HEK293T (cell line): ENCODE results near the gene FAM229A.

Source experiments
- CTCF ChIA-PET: fragments of 350-600 bp; formaldehyde crosslinking; extraction: SDS; loops from one replicate; lab custom pipeline; 2021; ENCODE audit warnings: antibody characterized with exemption, inconsistent platforms; lab: Yijun Ruan, JAX
- POLR2A ChIA-PET: fragments of 350-600 bp; formaldehyde crosslinking; extraction: SDS; loops from one replicate; lab custom pipeline; 2020; ENCODE audit warnings: antibody characterized with exemption, inconsistent platforms; lab: Yijun Ruan, JAX
- DNase-seq: peaks from one replicate; pipeline ENCODE4 v3.0.0; 2012; ENCODE audit warnings: mixed read lengths; ENCODE audit errors: extremely low spot score
- ARNT ChIP-seq: fragments of 450-650 bp; IDR thresholded peaks from 2 replicates; pipeline ENCODE4 v1.6.1; 2017; ENCODE audit warnings: mild to moderate bottlenecking
- BHLHE40 ChIP-seq: fragments of 450-650 bp; IDR thresholded peaks from 2 replicates; pipeline ENCODE4 v1.6.1; 2016; ENCODE audit warnings: mild to moderate bottlenecking, moderate library complexity, borderline replicate concordance
- CTBP1 ChIP-seq: fragments of 450-650 bp; IDR thresholded peaks from 2 replicates; pipeline ENCODE4 v1.6.1; 2016; ENCODE audit warnings: borderline replicate concordance
- ELF4 ChIP-seq: fragments of 450-650 bp; IDR thresholded peaks from 2 replicates; pipeline ENCODE4 v1.6.1; 2017; ENCODE audit warnings: antibody characterized with exemption
- FOXA1 ChIP-seq: fragments of 450-650 bp; IDR thresholded peaks from 2 replicates; pipeline ENCODE4 v1.6.1; 2016; ENCODE audit warnings: mild to moderate bottlenecking
- FOXK2 ChIP-seq: fragments of 450-650 bp; IDR thresholded peaks from 2 replicates; pipeline ENCODE4 v1.6.1; 2016; ENCODE audit warnings: mild to moderate bottlenecking
- FOXM1 ChIP-seq: fragments of 450-650 bp; IDR thresholded peaks from 2 replicates; pipeline ENCODE4 v1.6.1; 2017; ENCODE audit warnings: mild to moderate bottlenecking, borderline replicate concordance
- HDGF ChIP-seq: fragments of 450-650 bp; IDR thresholded peaks from 2 replicates; pipeline ENCODE4 v1.6.1; 2017; ENCODE audit warnings: antibody characterized with exemption, borderline replicate concordance
- L3MBTL2 ChIP-seq: fragments of 450-650 bp; conservative IDR thresholded peaks from 2 replicates; pipeline ENCODE4 v1.6.1; 2016; ENCODE audit warnings: mild to moderate bottlenecking
- LEF1 ChIP-seq: fragments of 450-650 bp; IDR thresholded peaks from 2 replicates; pipeline ENCODE4 v1.6.1; 2017; ENCODE audit warnings: mild to moderate bottlenecking, borderline replicate concordance
- NFRKB ChIP-seq: fragments of 450-650 bp; IDR thresholded peaks from 2 replicates; pipeline ENCODE4 v1.6.1; 2016; ENCODE audit warnings: mild to moderate bottlenecking, moderate library complexity
- SP1 ChIP-seq: fragments of 450-650 bp; IDR thresholded peaks from 2 replicates; pipeline ENCODE4 v1.6.1; 2017
- SUZ12 ChIP-seq: fragments of 450-650 bp; IDR thresholded peaks from 2 replicates; pipeline ENCODE4 v1.6.1; 2016; ENCODE audit warnings: mild to moderate bottlenecking
- TARDBP ChIP-seq: fragments of 450-650 bp; IDR thresholded peaks from 2 replicates; pipeline ENCODE4 v1.6.1; 2016
- ZNF384 ChIP-seq: fragments of 450-650 bp; IDR thresholded peaks from 2 replicates; pipeline ENCODE4 v1.6.1; 2016
- TF ChIP-seq, protein P1 (sequence below): fragments of 450-650 bp; IDR thresholded peaks from 2 replicates; pipeline ENCODE4 v1.6.1; 2016

The FAM229A gene

DNA sequence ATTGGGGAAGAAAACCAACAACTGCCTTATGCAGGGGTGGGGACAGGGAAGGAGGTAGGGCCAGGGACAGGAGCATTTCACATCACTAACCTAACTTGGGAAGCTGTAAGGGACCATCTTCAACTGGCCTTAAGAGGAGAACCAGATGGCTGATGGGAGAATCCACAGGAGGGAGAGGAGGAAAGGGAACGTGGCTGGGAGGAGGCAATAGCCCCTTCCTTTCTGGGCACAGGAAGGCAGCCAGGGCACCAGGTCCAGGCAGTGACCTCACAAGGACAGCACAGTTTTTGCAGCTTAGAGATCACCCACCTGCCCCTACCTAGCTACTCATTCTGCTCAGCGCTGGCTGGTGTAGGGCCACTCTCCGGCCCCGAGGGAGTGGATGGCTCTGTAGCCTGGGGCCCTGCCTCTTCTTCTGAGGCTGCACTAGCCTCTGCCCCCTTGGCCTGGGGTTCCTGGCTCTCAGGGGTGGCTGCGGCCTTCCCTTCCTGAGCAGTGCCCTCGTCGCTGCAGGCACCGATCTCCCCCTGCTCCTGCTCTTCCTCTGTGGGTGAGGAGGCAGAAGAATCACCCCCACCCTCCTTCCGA lies 27.9 kb downstream of the FAM229A start:
- no peak for TF ChIP-seq FOXM1
- no peak for TF ChIP-seq BHLHE40
- no peak for TF ChIP-seq NFRKB
- no peak for TF ChIP-seq ZNF384
- no peak for TF ChIP-seq LEF1
- TF ChIP-seq ARNT: no peak
- no peak for TF ChIP-seq L3MBTL2
- TF ChIP-seq SUZ12: no peak
- TF ChIP-seq HDGF: no peak
- TF ChIP-seq CTBP1: no peak
- no peak for TF ChIP-seq FOXK2
- no peak for TF ChIP-seq SP1
- TF ChIP-seq, protein P1, sequence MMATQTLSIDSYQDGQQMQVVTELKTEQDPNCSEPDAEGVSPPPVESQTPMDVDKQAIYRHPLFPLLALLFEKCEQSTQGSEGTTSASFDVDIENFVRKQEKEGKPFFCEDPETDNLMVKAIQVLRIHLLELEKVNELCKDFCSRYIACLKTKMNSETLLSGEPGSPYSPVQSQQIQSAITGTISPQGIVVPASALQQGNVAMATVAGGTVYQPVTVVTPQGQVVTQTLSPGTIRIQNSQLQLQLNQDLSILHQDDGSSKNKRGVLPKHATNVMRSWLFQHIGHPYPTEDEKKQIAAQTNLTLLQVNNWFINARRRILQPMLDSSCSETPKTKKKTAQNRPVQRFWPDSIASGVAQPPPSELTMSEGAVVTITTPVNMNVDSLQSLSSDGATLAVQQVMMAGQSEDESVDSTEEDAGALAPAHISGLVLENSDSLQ: no peak
- no peak for TF ChIP-seq TARDBP
- TF ChIP-seq FOXA1: no peak
- TF ChIP-seq ELF4: no peak
- no peak for DNase-seq

DNA sequence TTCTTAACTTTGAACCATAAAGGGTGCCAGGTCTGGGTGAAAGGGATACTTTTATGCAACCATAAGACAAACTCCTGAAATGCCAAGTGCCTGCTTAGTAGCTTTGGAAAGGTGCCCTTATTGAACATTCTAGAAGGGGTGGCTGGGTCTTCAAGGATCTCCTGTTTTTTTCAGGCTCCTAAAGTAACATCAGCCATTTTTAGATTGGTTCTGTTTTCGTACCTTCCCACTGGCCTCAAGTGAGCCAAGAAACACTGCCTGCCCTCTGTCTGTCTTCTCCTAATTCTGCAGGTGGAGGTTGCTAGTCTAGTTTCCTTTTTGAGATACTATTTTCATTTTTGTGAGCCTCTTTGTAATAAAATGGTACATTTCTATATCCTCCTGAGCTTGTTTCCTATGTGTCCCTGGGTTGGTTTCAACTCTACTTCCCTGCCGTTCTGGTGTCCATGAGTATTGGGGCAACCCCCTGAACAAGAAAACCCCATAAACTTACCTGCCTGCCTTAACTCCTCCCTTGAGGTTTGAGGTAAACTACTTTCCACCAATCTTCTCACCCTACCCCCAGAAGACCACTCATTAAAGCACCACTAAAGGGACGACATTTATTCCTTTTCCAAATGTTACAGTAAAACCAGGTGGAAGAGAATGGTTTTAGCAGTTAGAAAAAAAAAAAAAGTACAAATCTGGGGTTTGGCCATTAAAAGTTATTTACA lies 28.9 kb downstream of the FAM229A start:
- no peak for DNase-seq
- no peak for TF ChIP-seq LEF1
- TF ChIP-seq FOXK2: no peak
- no peak for TF ChIP-seq SUZ12
- TF ChIP-seq ZNF384: no peak
- TF ChIP-seq ARNT: no peak
- TF ChIP-seq NFRKB: no peak
- no peak for TF ChIP-seq FOXA1
- no peak for TF ChIP-seq SP1
- TF ChIP-seq TARDBP: no peak
- TF ChIP-seq CTBP1: no peak
- CTCF ChIA-PET: interaction anchor here (0.6 kb wide), 1 partner anchor 9 kb away, joined by 4 read pairs; no protein-coding TSS in a partner anchor
- POLR2A ChIA-PET: interaction anchor here (0.9 to 1.0 kb wide), 3 partner anchors 11 to 61 kb away, joined by 3 to 4 read pairs (median 3); partner anchors contain the start of gene BSDC1

More for the DNA sequence above, 27.9 kb downstream of the FAM229A start:
- ChIA-PET CTCF (no interaction called here), POLR2A (interaction anchor here (1.0 kb wide), 1 partner anchor 17 kb away, joined by 4 read pairs; no protein-coding TSS in a partner anchor)

DNA sequence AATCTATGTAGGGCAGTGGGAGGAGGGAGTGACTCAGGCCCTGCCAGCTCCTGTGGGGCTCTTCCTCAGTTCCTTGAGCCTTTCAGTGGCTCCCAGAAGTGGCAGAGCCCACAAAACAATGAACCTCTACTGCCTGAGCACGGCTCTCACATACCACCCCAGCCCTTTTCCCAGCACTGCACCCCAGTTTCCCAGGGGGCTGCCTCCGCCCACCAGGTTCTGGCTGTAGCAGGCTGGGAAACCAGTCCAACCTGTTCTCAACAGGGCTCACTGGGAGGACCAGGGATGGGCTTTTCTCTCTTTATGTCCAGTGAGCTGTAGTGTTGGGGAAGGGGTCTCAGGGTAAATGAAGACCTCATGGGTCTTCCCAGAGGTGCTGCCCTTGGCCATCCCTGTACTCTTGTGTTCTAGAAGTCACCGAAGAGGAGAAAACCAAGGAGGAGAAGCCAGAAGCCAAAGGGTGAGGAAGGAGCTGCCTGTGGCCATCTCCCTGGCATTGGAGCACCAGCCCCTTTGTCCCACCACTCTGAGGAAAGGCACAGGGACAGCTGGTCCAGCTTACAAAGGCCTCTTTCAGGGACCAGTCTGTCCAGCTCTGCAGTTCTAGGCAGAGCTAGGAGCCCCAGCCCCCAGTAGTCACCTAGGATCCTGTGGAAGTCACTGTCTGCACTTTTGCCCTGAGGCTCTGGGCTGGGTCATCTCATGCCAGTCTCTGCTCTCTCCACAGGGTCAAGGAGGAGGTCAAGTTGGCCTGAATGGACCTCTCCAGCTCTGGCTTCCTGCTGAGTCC lies 29.8 kb downstream of the FAM229A start:
- ChIA-PET POLR2A (interaction anchor here (0.7 to 0.9 kb wide), 3 partner anchors 10 to 127 kb away, joined by 3 read pairs; partner anchors contain the start of genes BSDC1 and IQCC), CTCF (interaction anchor here (0.6 kb wide), 2 partner anchors 8 to 11 kb away, joined by 3 to 4 read pairs; no protein-coding TSS in a partner anchor)
- TF ChIP-seq SP1: no peak
- TF ChIP-seq ELF4: no peak
- no peak for TF ChIP-seq HDGF
- no peak for TF ChIP-seq CTBP1
- TF ChIP-seq LEF1: no peak
- DNase-seq: no peak

DNA sequence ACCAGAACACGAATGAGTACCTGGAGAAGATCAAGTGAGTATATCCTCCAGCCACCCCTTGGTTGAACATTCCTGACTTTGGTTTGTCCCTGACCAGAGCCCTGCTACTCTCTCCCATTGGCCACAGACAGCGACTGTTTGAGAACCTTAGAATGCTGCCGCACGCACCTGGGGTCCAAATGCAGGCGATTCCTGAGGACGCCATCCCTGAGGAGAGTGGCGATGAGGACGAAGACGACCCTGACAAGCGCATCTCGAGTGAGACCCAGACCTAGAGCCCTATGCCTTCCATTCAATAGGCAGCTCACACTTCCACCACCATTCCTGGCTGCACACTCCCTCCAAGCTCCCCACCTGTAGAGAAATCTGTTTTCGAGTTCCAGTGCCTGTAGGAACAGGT lies 30.7 kb downstream of the FAM229A start:
- POLR2A ChIA-PET: interaction anchor here (1.0 to 1.5 kb wide), 2 partner anchors 20 to 63 kb away, joined by 3 to 4 read pairs; partner anchors contain the start of gene BSDC1
- TF ChIP-seq L3MBTL2: no peak
- TF ChIP-seq FOXA1: no peak
- TF ChIP-seq SP1: no peak
- no peak for TF ChIP-seq FOXK2
- no peak for TF ChIP-seq SUZ12
- no peak for TF ChIP-seq ARNT
- TF ChIP-seq CTBP1: no peak
- no peak for TF ChIP-seq ZNF384
- TF ChIP-seq HDGF: no peak
- TF ChIP-seq BHLHE40: no peak
- no peak for TF ChIP-seq LEF1
- TF ChIP-seq NFRKB: no peak
- TF ChIP-seq ELF4: no peak
- TF ChIP-seq, protein P1: no peak
- TF ChIP-seq TARDBP: no peak
- TF ChIP-seq FOXM1: no peak
- CTCF ChIA-PET: interaction anchor here (0.6 to 1.3 kb wide), 2 partner anchors 10 kb away, joined by 3 to 4 read pairs; no protein-coding TSS in a partner anchor

DNA sequence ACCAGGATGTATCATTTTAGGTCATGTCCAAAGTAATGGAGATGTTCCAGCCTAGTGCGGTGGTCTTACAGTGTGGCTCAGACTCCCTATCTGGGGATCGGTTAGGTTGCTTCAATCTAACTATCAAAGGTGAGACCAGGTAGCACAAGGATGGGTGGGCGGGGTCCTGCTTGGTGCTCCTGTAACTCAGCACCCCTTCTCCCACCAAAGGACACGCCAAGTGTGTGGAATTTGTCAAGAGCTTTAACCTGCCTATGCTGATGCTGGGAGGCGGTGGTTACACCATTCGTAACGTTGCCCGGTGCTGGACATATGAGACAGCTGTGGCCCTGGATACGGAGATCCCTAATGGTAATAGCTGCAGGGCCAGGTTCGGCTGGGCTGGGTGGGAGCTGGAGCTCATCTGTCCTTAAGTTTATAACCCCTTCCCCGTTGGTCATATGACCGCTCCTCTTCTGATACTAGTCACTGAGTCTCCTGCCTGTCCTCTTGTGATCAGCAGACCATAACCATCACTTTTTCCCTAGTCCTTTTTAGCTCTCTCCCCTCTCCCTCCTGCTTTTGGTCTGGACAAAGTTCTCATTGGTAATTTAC lies 31.6 kb downstream of the FAM229A start:
- no peak for TF ChIP-seq HDGF
- no peak for TF ChIP-seq FOXA1
- TF ChIP-seq, protein P1: no peak
- TF ChIP-seq FOXK2: no peak
- TF ChIP-seq CTBP1: no peak
- ChIA-PET CTCF (interaction anchor here (1.3 kb wide), 1 partner anchor 9 kb away, joined by 4 read pairs; no protein-coding TSS in a partner anchor), POLR2A (interaction anchor here (1.0 to 1.5 kb wide), 2 partner anchors 21 to 64 kb away, joined by 3 to 4 read pairs; partner anchors contain the start of gene BSDC1)
- no peak for DNase-seq

More for the DNA sequence above, 30.7 kb downstream of the FAM229A start:
- DNase-seq: no peak
